Stromal cell of bone marrow (primary cell): ENCODE results near the gene FCN1.

ENCODE experiments used
- DNase-seq: peaks from one replicate; pipeline ENCODE4 v3.0.0-alpha.2; 2012; ENCODE audit warnings: low read depth

The FCN1 gene

GRCh38 chr9:134913713-134914500 is 3.8 kb downstream of the FCN1 start:
- no peak for DNase-seq

- no peak for DNase-seq
These were observed 4.5 kb downstream of the FCN1 start for GRCh38 chr9:134913041-134913712.

DNA sequence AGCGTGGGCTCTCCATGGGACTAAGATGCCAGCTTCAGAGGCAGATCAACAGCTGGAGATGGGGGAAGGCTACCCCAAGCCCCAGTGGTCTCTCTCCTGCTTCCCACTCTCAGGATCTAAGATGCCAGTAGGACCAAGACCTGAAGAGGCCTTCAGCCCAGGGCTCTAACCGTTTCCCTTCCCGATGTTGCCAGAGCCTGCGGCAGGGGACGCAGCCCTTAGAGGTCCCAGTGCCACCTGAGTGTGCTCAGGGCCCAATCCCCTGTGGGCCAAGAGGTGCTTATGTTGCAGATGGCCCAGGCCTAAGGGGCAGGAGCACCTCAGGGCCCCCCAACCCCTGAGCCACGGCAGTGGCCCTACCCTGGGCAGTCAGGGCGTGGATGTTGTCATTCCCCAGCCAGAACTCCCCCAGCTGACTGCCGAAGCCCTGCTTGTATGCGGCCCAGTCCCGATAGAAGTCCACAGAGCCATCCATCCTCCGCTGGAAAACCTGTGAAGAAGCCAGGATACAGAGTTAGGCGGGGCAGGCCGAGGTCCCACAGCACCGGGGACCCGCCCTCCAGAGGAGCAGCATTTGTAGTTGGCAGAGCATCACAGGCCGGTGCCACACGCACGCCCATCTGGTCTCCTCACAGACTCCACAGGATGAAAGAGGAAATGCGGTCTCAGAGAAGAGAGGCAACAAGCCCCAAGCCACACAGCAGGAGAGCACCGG is 5.4 kb downstream of the FCN1 start:
- DNase-seq, result no peak

GRCh38 chr9:134909511-134910481 is 7.9 kb downstream of the FCN1 start:
- no peak for DNase-seq

DNA sequence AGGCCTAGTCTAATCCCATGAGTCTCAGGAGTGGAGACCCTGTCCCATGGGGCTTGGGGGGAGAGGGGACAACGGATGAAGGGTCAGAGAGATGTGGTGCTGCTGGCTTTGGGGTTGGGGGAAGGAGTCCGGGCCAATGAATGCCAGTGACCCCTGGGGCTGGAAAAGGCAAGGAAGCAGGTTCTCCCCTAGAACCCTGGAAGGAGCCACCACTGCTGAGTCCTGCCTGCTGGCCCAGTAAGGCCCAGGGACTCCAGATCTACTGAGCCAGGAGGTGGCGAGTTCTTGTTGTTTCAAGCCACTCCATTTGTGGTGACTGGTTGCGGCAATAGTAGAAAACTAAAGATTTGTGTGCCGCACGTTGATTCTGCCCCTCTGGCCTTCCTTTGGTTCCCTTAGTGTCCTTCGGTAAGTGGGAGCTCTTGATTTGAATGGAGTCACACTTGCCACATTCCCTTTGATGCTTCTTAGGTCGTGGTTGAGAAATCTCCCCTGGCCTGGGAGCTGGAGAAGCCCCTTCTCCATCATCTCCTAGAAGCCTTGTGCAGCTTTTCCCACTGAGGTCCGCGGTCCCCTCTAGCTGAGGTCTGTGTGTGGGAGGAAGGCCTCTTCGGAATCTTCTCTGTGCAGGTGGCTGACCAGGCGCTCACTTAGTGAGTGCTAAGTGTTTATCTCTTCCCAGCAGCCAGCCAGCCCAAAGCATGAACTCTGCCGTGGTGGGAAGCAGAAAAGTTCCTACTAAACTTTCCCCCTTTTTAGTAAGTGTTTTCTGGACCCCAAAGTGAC is 9.0 kb downstream of the FCN1 start:
- no peak for DNase-seq

- no peak for DNase-seq
These were observed 14.8 kb downstream of the FCN1 start for GRCh38 chr9:134902936-134903335.

GRCh38 chr9:134899818-134900217 is 17.9 kb downstream of the FCN1 start:
- DNase-seq, result no peak

DNA sequence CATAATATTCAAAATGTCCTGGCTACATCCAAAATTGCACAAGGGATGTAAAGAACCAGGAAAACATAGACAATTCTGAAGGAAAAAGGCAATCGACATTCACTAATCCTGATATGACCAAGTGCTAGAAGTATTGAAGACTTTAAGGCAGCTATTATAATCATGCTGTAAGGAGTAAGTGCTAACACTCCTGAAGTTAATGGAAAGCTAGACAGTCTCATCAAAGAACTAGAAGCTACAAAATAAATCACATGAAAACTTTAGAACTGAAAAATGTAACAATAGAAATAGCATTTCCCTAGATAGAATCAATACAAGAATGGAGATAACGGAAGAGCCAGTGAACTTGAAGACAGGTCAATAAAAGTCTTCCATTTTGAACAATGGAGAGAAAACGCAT is 18.5 kb downstream of the FCN1 start:
- no peak for DNase-seq

DNA sequence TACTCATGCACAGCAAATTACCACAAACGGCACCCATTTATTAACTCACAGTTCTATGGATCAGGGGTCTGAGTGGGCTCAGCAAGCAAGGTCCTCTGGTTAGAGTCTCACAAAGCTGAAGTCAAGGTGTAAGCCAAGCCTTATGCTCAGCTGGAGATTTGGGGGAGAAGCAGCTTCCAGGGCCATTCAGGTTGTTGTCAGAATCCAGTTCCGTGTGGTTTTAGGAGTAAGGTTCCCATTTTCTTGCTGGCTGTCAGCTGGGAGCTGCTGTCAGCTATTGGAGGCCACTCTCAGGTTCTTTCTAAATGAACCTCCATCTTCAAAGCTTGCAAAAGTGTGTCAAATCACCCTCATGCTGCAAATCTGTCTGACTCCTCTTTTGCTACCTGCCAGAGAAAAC is 19.4 kb downstream of the FCN1 start:
- no peak for DNase-seq

- no peak for DNase-seq
These were observed 20.0 kb downstream of the FCN1 start for GRCh38 chr9:134897584-134898170.

GRCh38 chr9:134896834-134897583 is 20.7 kb downstream of the FCN1 start:
- no peak for DNase-seq

GRCh38 chr9:134895908-134896833 is 21.5 kb downstream of the FCN1 start:
- DNase-seq, result peak; percentile 31

DNA sequence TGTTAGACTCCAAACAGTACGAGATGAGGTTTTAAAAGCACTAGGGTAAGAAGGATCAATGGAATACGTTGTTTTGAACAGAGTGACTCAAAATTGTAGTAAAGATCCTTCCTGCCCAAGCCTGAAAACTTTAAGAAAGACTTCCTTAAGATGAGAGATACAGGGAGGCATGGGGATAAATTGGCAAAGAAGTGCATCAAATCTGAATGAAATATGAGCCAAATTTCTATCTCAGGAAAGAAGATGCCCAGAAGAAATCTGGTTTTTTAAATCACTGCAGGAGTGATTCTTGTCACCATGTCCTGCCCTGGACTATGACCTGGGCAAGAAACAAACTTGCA is 22.2 kb downstream of the FCN1 start:
- no peak for DNase-seq

GRCh38 chr9:134895097-134895496 is 22.6 kb downstream of the FCN1 start:
- DNase-seq, result no peak

DNA sequence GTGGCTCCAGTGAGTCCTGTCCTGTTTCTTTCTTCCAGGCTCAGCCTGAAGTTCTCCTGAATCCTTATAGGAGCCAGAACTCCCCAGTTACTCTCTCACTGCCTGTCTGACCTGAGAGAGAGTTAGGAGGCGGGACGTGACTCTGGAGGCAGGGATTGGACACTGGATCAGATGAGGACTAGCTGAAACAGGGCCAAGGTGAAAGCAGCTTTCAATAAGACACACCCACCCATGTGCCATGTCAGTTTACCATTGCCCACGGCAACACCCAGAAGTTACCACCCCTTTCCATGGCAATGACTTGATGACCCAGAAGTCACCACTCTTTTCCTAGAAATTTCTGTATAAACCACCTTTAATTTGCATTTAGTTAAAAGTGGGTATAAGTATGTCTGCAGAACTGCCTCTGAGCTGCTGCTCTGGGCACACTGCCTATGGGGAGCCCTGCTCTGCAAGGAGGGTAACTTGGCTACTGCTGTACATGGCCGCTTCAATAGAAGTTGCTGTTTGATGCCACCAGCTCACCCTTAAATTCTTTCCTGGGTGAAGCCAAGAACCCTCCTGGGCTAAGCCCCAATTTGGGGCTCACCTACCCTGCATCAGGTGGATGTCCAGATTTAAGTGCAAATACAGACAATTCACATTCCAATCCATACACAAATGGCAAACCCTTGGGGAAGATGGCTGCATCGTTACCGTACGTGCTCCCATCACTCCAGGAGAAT is 23.4 kb downstream of the FCN1 start:
- no peak for DNase-seq

- DNase-seq, result no peak
These were observed 24.8 kb downstream of the FCN1 start for GRCh38 chr9:134892820-134893420.

DNA sequence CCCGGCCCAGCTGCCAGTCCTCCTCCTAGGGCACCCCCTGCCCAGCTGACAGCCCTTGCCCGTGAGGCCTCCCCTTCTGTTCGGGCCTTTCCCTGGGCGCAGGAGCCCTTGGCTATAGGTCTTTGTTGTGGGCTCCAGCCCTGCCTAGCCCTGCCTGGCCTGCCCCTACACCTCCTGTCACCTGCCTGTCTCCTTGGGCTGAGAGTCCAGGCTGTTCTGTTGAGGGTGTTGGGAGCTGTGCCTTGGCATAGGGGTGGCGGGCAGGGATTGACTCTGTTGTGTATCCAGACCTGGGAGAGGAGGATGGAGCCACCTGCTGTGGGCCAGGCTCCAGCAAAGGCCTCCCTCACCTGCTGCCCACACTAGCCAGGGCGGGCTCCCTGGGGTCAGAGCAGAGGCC is 25.5 kb downstream of the FCN1 start:
- no peak for DNase-seq

DNA sequence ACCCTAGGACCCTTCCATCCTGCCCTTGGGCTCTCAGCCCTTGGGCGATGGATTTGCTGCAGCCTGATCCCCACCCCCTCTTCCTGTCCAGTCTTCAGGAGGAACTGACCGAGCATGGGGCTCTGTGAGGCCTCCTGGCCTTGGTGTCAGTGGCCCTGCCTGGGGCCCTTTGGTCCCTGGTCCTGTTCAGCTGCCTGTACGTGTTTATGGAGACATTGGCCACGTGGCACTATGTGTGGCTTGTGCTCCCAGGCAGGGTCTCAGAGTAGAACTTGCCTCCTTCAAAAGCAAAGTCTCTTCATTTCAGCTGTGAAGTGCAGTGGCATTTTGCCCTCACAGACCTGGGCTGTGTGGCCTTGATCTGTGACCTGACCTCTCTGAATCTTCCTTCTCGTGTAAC is 26.0 kb downstream of the FCN1 start:
- no peak for DNase-seq
